ENCODE measurements around the gene ATP6V1D.
"Not testable (repeated sequence)": the region's sequence is repeated elsewhere in the genome, so short reads cannot be mapped to it uniquely, and the experiment has no call there.

ATP6V1D gene
- total RNA-seq: 27.8 to 42.9 reads per million in 2 donors

GRCh38 chr14:67359775-67360469 lies at the start of gene ATP6V1D, which contains the start of gene EIF2S1:
Gene ATP6V1D (minus strand): TSS chr14:67359804. CDS start chr14:67359698, 106 bp downstream.
Gene EIF2S1 (plus strand): TSS chr14:67360328. CDS start chr14:67364768, 4,440 bp downstream.
- peak; percentile 98 for DNase-seq

GRCh38 chr14:67408122-67408801 lies 48.7 kb upstream of the ATP6V1D start:
- not testable (repeated sequence) for DNase-seq

- no peak for DNase-seq
Observed at GRCh38 chr14:67405771-67406170, 46.2 kb upstream of the ATP6V1D start.

GRCh38 chr14:67400434-67400833 lies 40.8 kb upstream of the ATP6V1D start:
- DNase-seq: no peak

- no peak for DNase-seq
Observed at GRCh38 chr14:67397536-67397935, 37.9 kb upstream of the ATP6V1D start.

GRCh38 chr14:67396381-67396970 lies 36.9 kb upstream of the ATP6V1D start:
- DNase-seq: no peak

- no peak for DNase-seq
Observed at GRCh38 chr14:67395876-67396189, 36.2 kb upstream of the ATP6V1D start.

- DNase-seq: no peak
Observed at GRCh38 chr14:67395086-67395875, 35.7 kb upstream of the ATP6V1D start.

- no peak for DNase-seq
Observed at GRCh38 chr14:67393689-67394088, 34.1 kb upstream of the ATP6V1D start.

- no peak for DNase-seq
Observed at GRCh38 chr14:67392800-67393199, 33.2 kb upstream of the ATP6V1D start.

- DNase-seq: no peak
Observed at GRCh38 chr14:67392123-67392522, 32.5 kb upstream of the ATP6V1D start.

- no peak for DNase-seq
Observed at GRCh38 chr14:67391268-67391667, 31.7 kb upstream of the ATP6V1D start.

GRCh38 chr14:67389811-67390534 lies 30.4 kb upstream of the ATP6V1D start:
- no peak for DNase-seq

GRCh38 chr14:67389275-67389674 lies 29.7 kb upstream of the ATP6V1D start:
- no peak for DNase-seq

GRCh38 chr14:67387195-67387594 lies 27.6 kb upstream of the ATP6V1D start:
- DNase-seq: no peak

- DNase-seq: no peak
Observed at GRCh38 chr14:67385618-67386017, 26.0 kb upstream of the ATP6V1D start.

- no peak for DNase-seq
Observed at GRCh38 chr14:67385120-67385519, 25.5 kb upstream of the ATP6V1D start.

- DNase-seq: no peak
Observed at GRCh38 chr14:67377916-67378315, 18.3 kb upstream of the ATP6V1D start.

GRCh38 chr14:67373347-67373746 lies 13.7 kb upstream of the ATP6V1D start:
- DNase-seq: no peak

GRCh38 chr14:67372833-67373232 lies 13.2 kb upstream of the ATP6V1D start:
- no peak for DNase-seq

GRCh38 chr14:67371247-67372148 lies 11.9 kb upstream of the ATP6V1D start:
- DNase-seq: no peak

Measured in T-helper 9 cell (primary cell).